Measurements from ENCODE around the gene TTC28.

GRCh38 chr22:28017859-28018258 lies 661.8 kb downstream of the TTC28 start:
- no peak for TF ChIP-seq SUZ12 (IDR thresholded peaks at IDR 0.05; ENCODE audit: extremely low read depth, insufficient read depth, insufficient read length)
- no peak for TF ChIP-seq YY1 (IDR thresholded peaks at IDR 0.05; ENCODE audit: insufficient read depth, insufficient read length)
